Gastrocnemius medialis (tissue), 4 donors: Measurements from ENCODE around the gene RGP1. TPM values are rescaled to one million over a fixed set of nuclear protein-coding genes. Genes with fewer than 3 reads are reported as not detected.

Experiments used
- ATAC-seq, 2 donors: fragments of 150-250 bp; one replicate each; pipeline ENCODE4 v1.9.1; 2016
- DNase-seq, 2 donors: peaks; one replicate each; pipeline ENCODE4 v3.0.0-alpha.2; 2019
- H3K27ac ChIP-seq, 4 donors: fragments of 200-600 bp; sonication (generic); 1 replicate in 1 of 4; 2 replicates in 3 of 4; pipeline ENCODE4 v1.5.1; 2016 to 2018; ENCODE audit warnings: mild to moderate bottlenecking in 2 of 4, moderate library complexity in 1 of 4
- H3K27me3 ChIP-seq, 3 donors: fragments of 200-600 bp; sonication (generic) in 2 of 3; 1 replicate in 1 of 3; 2 replicates in 2 of 3; pipeline versions ENCODE4 v1.5.1 to v1.6.0; 2016 to 2019; ENCODE audit warnings: mild to moderate bottlenecking in 1 of 3, moderate library complexity in 1 of 3
- H3K36me3 ChIP-seq, 2 donors: fragments of 200-600 bp; sonication (generic) in 1 of 2; one replicate each; pipeline ENCODE4 v1.5.1; 2017 to 2018
- H3K4me1 ChIP-seq, 2 donors: fragments of 200-600 bp; sonication (generic) in 1 of 2; one replicate each; pipeline ENCODE4 v1.5.1; 2016 to 2017; ENCODE audit warnings: mild to moderate bottlenecking in 2 of 2
- H3K4me3 ChIP-seq, 4 donors: fragments of 200-600 bp; sonication (generic) in 3 of 4; 1 replicate in 1 of 4; 2 replicates in 3 of 4; pipeline ENCODE4 v1.5.1; 2016 to 2019; ENCODE audit warnings: mild to moderate bottlenecking in 2 of 4
- H3K9me3 ChIP-seq, 3 donors: fragments of 200-600 bp; sonication (generic) in 2 of 3; 1 replicate in 1 of 3; 2 replicates in 2 of 3; pipeline ENCODE4 v1.5.1; 2016 to 2019
- CTCF ChIP-seq, 5 experiments: fragments of 450-650 bp in 3 of 5; fragments of 200-600 bp in 2 of 5; sonication (generic) in 2 of 5; IDR thresholded peaks in 4 of 5; conservative IDR thresholded peaks in 1 of 5; 1 replicate in 4 of 5; 2 replicates in 1 of 5; pipeline ENCODE4 v1.5.1; 2016 to 2019; ENCODE audit warnings: antibody characterized with exemption in 5 of 5, mild to moderate bottlenecking in 3 of 5, moderate library complexity in 3 of 5
- POLR2A ChIP-seq, 2 donors: fragments of 450-650 bp; IDR thresholded peaks; one replicate each; pipeline ENCODE4 v1.6.1; 2017; ENCODE audit warnings: antibody characterized with exemption in 2 of 2, mild to moderate bottlenecking in 2 of 2, moderate library complexity in 2 of 2
- in situ Hi-C, 4 donors: fragments of 200-750 bp; cut with MboI; loops; one replicate each; pipeline versions ENCODE4 v1.15.0 to v1.8.0; 2017; ENCODE audit warnings: low sequenced_read_pairs in 4 of 4
- intact Hi-C: fragments of 100-400 bp; cut with DNase I; formaldehyde crosslinking; loops from one replicate; pipeline ENCODE4 v1.15.1; 2023; ENCODE audit warnings: low total_unique reads
- total RNA-seq, 4 donors: library from RNA; depleted of rRNA; stranded (reverse); fragments of >200 nt; gene quantifications; one replicate each; pipeline versions ENCODE4 v1.1.0 to v1.2.3, GENCODE V29; 2016

RGP1 gene
- total RNA-seq, 4 donors from 2014 or later = 22.0 to 41.1 (median 36.3) TPM

DNA sequence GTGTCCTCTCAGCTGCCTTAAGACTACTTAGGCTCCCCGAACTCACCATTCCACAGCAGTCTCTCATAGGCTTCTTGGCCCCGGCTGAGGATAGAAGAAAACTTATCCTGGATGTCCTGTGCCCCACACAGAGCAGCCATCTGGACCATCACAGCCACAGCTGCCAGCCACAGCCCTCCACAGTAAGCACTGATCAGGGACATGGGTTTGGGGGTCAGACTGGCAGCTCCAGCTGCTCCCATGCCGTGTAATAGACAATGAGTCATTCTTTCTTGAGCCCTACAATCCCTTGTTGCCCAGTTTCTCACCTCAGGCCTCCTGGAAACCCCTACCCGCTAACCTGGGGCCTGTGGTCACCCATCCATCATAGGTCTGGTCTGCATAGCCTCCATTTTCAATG lies 10.9 kb upstream of the RGP1 start:
- DNase-seq (no peak), ATAC-seq (no peak)
- H3K27ac ChIP-seq = no peak overlapping the region
- intact Hi-C loops (loop anchor here (10.0 kb wide), 1 partner anchor 253 kb away; no protein-coding TSS in a partner anchor), in situ Hi-C loops (loop anchor here in 1 of 4 donors (25.0 kb wide), 1 partner anchor 251 kb away; the partner anchor contains the start of gene RUSC2)
- no peaks in the 10 kb centered on the region for H3K27me3 ChIP-seq
- peaks cover 8 to 12% of the 10 kb centered on the region in 2 donors for H3K4me1 ChIP-seq
- H3K9me3 ChIP-seq = no peaks in the 10 kb centered on the region
- no peak for TF ChIP-seq POLR2A (IDR thresholded peaks at IDR 0.05)
- TF ChIP-seq CTCF (IDR thresholded peaks at IDR 0.05 in 4 of 5, conservative IDR thresholded peaks at IDR 0.05 in 1 of 5) = no peak
- no peak overlapping the region for H3K4me3 ChIP-seq
- H3K36me3 ChIP-seq = peaks cover 0 to 90% of the 10 kb centered on the region in 2 donors

- TF ChIP-seq CTCF (IDR thresholded peaks at IDR 0.05 in 4 of 5, conservative IDR thresholded peaks at IDR 0.05 in 1 of 5) (no peak), POLR2A (IDR thresholded peaks at IDR 0.05) (no peak)
- no peaks in the 10 kb centered on the region for H3K27me3 ChIP-seq
- peaks cover 0 to 94% of the 10 kb centered on the region in 2 donors for H3K36me3 ChIP-seq
- peaks cover under 1 to 10% of the 10 kb centered on the region in 2 donors for H3K4me1 ChIP-seq
- no peak overlapping the region for H3K4me3 ChIP-seq
- ATAC-seq (no peak), DNase-seq (no peak)
- no peaks in the 10 kb centered on the region for H3K9me3 ChIP-seq
- no peak overlapping the region for H3K27ac ChIP-seq
- in situ Hi-C loops (loop anchor here in 1 of 4 donors (25.0 kb wide), 1 partner anchor 252 kb away; the partner anchor contains the start of gene RUSC2), intact Hi-C loops (loop anchor here (10.0 kb wide), 1 partner anchor 254 kb away; no protein-coding TSS in a partner anchor)
Measured at GRCh38 chr9:35738924-35739323, 10.2 kb upstream of the RGP1 start.

- intact Hi-C loops = no loop called here
- Histone ChIP-seq H3K4me1 (peaks cover 6 to 14% of the 10 kb centered on the region in 2 donors), H3K4me3 (no peak overlapping the region), H3K27ac (no peak overlapping the region), H3K36me3 (peaks cover 0 to 93% of the 10 kb centered on the region in 2 donors), H3K27me3 (no peaks in the 10 kb centered on the region), H3K9me3 (no peaks in the 10 kb centered on the region)
- in situ Hi-C loops = loop anchor here in 1 of 4 donors (25.0 kb wide), 1 partner anchor 253 kb away; the partner anchor contains the start of gene RUSC2
- DNase-seq = no peak
- ATAC-seq = no peak
- TF ChIP-seq CTCF (IDR thresholded peaks at IDR 0.05 in 4 of 5, conservative IDR thresholded peaks at IDR 0.05 in 1 of 5) = no peak
- no peak for TF ChIP-seq POLR2A (IDR thresholded peaks at IDR 0.05)
Measured at GRCh38 chr9:35740243-35740642, 8.8 kb upstream of the RGP1 start.

DNA sequence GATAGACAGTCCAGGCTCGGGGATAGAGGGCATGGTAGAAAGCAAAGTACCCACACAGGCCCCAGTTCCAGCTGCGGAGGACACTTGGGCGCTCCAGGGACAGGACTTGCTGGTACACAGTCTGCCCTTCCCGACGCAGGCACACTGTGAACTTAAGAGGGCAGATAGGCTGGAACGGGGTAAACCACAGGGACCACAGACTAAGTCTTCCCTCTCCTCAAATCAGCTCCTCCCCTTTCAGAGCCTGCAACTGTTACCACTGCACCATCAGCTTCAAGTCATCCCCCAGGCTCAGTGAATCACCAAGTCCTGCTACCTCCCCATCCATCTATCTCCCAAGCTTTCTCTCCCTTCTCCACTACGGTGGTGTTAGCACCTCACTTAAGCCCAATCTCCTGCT lies 7.3 kb upstream of the RGP1 start:
- no peaks in the 10 kb centered on the region for H3K9me3 ChIP-seq
- H3K4me1 ChIP-seq = peaks cover 20 to 28% of the 10 kb centered on the region in 2 donors
- H3K27ac ChIP-seq = peak overlapping the region in 1 of 4 donors; percentile 14
- DNase-seq (no peak), ATAC-seq (no peak)
- peaks cover 0 to 78% of the 10 kb centered on the region in 2 donors for H3K36me3 ChIP-seq
- H3K27me3 ChIP-seq = no peaks in the 10 kb centered on the region
- in situ Hi-C loops (loop anchor here in 1 of 4 donors (25.0 kb wide), 1 partner anchor 254 kb away; the partner anchor contains the start of gene RUSC2), intact Hi-C loops (no loop called here)
- TF ChIP-seq POLR2A (IDR thresholded peaks at IDR 0.05) = no peak
- no peak for TF ChIP-seq CTCF (IDR thresholded peaks at IDR 0.05 in 4 of 5, conservative IDR thresholded peaks at IDR 0.05 in 1 of 5)
- H3K4me3 ChIP-seq = no peak overlapping the region
